A673 (cell line): Measurements from ENCODE around the gene AGT. TPM values are rescaled to one million over a fixed set of nuclear protein-coding genes. Genes with fewer than 3 reads are reported as not detected.

Experiments used
- BruUV-seq: library from RNA; stranded (reverse); fragments of 400-500 nt; replicated peaks from 2 replicates; lab custom pipeline; 2021; lab: Mats Ljungman, UMichigan
- CTCF ChIA-PET: fragments of 300-600 bp; sonication (Branson Sonifier 250); formaldehyde crosslinking; loops from one replicate; lab custom pipeline; 2022; ENCODE audit warnings: antibody characterized with exemption; lab: Charles Lee
- POLR2A ChIA-PET: fragments of 300-600 bp; sonication (Branson Sonifier 250); formaldehyde crosslinking; loops from one replicate; lab custom pipeline; 2022; ENCODE audit warnings: antibody characterized with exemption; ENCODE audit not compliant: low non-redundant PET; lab: Charles Lee
- DNase-seq: peaks from one replicate; pipeline ENCODE4 v3.0.0-alpha.2; 2015; ENCODE audit warnings: low spot score
- H3K27ac ChIP-seq: fragments of 200-600 bp; sonication (generic); 2 replicates; pipeline ENCODE4 v1.5.1; 2016; ENCODE audit warnings: mixed run types, low read depth, mild to moderate bottlenecking, mixed read lengths, antibody characterized with exemption, low read length; ENCODE audit not compliant: poor library complexity, severe bottlenecking
- H3K27me3 ChIP-seq: fragments of 200-600 bp; sonication (generic); replicated peaks from 2 replicates; pipeline ENCODE4 v1.6.1; 2017; ENCODE audit warnings: mixed run types, low read depth, mild to moderate bottlenecking, mixed read lengths, antibody characterized with exemption, low read length; ENCODE audit not compliant: insufficient read depth, poor library complexity
- H3K36me3 ChIP-seq: fragments of 200-600 bp; sonication (generic); 2 replicates; pipeline ENCODE4 v1.6.1; 2016; ENCODE audit warnings: mixed run types, mild to moderate bottlenecking, mixed read lengths, antibody characterized with exemption, low read length; ENCODE audit not compliant: insufficient read depth, poor library complexity, severe bottlenecking
- H3K4me1 ChIP-seq: fragments of 200-600 bp; sonication (generic); 2 replicates; pipeline ENCODE4 v1.6.1; 2017; ENCODE audit warnings: mixed run types, mild to moderate bottlenecking, mixed read lengths, antibody characterized with exemption, low read length; ENCODE audit not compliant: insufficient read depth, poor library complexity, severe bottlenecking
- H3K4me3 ChIP-seq: fragments of 200-600 bp; sonication (generic); 2 replicates; pipeline ENCODE4 v1.5.1; 2016; ENCODE audit warnings: low read depth, mixed run types, mild to moderate bottlenecking, mixed read lengths, low read length; ENCODE audit not compliant: poor library complexity, severe bottlenecking
- H3K9me3 ChIP-seq: fragments of 200-600 bp; sonication (generic); 2 replicates; pipeline ENCODE4 v1.6.1; 2016; ENCODE audit warnings: mixed run types, low read depth, mild to moderate bottlenecking, mixed read lengths, antibody characterized with exemption, low read length; ENCODE audit not compliant: poor library complexity, severe bottlenecking
- EZH2 ChIP-seq: fragments of 200-600 bp; sonication (generic); IDR thresholded peaks from 2 replicates; pipeline ENCODE4 v1.6.1; 2017; ENCODE audit warnings: borderline replicate concordance, low read depth, mild to moderate bottlenecking, mixed read lengths, antibody characterized with exemption, low read length; ENCODE audit not compliant: poor library complexity, severe bottlenecking
- intact Hi-C: fragments of 100-400 bp; cut with micrococcal nuclease; formaldehyde crosslinking; loops from one replicate; pipeline ENCODE4 v1.10.0; 2022; ENCODE audit not compliant: unreplicated experiment
- total RNA-seq: library from RNA; stranded (reverse); gene quantifications from 2 replicates; pipeline ENCODE4 v1.2.3, GENCODE V29; 2021
- TF ChIP-seq, protein P1 (sequence below): fragments of 300-800, 200-600 bp; sonication (generic); conservative IDR thresholded peaks from 2 replicates; pipeline ENCODE4 v1.5.1; 2017; ENCODE audit warnings: low read depth, mild to moderate bottlenecking, antibody characterized with exemption, low read length, moderate library complexity, mixed read lengths

Gene AGT
- total RNA-seq, 1 experiment from 2014 or later = not detected

DNA sequence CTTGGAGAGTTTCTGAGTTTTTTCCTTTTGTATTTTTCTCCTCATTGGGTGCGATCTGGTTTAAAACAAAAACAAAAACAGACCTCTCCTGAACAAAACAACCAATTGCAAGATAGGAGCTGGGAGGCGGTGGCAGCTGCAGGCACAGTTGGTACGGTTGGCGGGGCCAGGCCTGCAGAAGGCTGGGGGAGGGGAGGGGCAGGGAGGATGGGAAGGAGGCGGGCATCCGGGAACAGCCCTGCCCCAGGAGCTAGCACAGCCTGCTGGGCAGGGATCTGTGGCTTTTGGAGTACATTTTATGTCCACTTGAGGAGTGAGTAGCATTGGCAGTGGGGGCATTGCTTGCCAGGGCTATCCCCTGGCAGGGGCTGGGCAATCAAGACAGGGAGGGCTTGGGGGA is 38.5 kb upstream of the AGT start:
- TF ChIP-seq, protein P1, sequence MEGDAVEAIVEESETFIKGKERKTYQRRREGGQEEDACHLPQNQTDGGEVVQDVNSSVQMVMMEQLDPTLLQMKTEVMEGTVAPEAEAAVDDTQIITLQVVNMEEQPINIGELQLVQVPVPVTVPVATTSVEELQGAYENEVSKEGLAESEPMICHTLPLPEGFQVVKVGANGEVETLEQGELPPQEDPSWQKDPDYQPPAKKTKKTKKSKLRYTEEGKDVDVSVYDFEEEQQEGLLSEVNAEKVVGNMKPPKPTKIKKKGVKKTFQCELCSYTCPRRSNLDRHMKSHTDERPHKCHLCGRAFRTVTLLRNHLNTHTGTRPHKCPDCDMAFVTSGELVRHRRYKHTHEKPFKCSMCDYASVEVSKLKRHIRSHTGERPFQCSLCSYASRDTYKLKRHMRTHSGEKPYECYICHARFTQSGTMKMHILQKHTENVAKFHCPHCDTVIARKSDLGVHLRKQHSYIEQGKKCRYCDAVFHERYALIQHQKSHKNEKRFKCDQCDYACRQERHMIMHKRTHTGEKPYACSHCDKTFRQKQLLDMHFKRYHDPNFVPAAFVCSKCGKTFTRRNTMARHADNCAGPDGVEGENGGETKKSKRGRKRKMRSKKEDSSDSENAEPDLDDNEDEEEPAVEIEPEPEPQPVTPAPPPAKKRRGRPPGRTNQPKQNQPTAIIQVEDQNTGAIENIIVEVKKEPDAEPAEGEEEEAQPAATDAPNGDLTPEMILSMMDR = no peak
- no peak for TF ChIP-seq EZH2
- no peaks in the 10 kb centered on the region for H3K9me3 ChIP-seq
- no TSS peak for BruUV-seq
- intact Hi-C loops = no loop called here
- no peaks in the 10 kb centered on the region for H3K27me3 ChIP-seq
- no peak overlapping the region for H3K4me3 ChIP-seq
- no peak for DNase-seq
- ChIA-PET CTCF (no interaction called here), POLR2A (no interaction called here)
- H3K27ac ChIP-seq = no peak overlapping the region
- H3K4me1 ChIP-seq = peaks cover 9% of the 10 kb centered on the region
- no peaks in the 10 kb centered on the region for H3K36me3 ChIP-seq

DNA sequence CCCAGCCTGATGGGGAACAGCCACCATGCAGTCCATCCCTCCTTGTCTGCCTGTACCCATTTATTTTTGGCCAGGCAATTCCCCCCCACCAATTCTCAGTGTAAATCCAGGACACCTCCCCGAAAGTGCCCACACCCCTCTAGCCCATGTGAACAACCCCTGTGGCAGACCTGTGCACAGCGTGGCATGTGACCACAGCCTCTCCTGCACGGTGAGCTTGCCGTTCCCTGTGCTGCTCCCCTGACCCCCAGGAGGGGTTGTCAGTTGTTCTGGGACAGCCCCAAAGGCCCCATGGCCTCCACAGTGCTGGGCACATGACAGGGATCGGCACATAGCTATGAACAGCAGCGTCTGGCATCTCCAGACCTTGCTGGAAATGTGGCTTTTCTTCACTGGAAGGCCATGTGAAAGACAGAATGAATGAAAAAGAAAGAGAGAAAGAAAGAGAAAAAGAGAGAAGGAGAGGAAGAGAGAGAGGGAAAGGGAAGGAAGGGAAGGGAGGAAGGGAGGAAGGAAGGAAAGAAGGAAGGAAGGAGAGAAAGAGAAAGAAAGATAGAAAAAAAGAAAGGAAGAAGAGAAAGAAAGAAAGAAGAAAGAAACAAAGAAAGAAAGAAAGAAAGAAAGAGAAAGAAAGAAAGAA is 37.2 kb upstream of the AGT start:
- Histone ChIP-seq H3K27me3 (no peaks in the 10 kb centered on the region), H3K4me1 (peaks cover 9% of the 10 kb centered on the region), H3K4me3 (no peak overlapping the region), H3K27ac (no peak overlapping the region), H3K9me3 (no peaks in the 10 kb centered on the region), H3K36me3 (no peaks in the 10 kb centered on the region)
- TF ChIP-seq, protein P1 = no peak
- TF ChIP-seq EZH2 = no peak
- DNase-seq = no peak
- CTCF ChIA-PET = no interaction called here
- POLR2A ChIA-PET = interaction anchor here (0.7 kb wide), 1 partner anchor 31 kb away, joined by 3 read pairs; no protein-coding TSS in a partner anchor
- intact Hi-C loops = no loop called here
- BruUV-seq = no TSS peak

DNA sequence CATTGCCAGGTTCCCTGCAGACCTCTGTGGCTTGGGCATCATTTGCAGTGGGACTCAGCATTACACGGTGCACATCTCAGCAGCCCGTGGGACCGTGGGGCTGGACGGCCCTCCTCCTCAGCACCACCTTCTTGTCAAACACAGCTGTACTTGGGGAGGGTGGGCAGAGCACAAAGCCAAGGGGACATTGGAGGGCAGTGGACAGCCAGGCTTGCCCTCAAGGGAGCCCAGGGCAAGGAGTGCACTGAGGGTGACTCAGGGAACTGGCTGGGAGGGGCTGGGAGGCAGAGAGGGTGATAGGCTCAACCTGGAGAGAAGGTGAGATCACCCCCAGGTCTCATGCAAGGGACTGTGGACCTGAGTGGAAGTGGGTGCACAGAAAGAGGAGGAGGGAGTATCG is 36.7 kb upstream of the AGT start:
- no TSS peak for BruUV-seq
- no peak for DNase-seq
- POLR2A ChIA-PET = interaction anchor here (0.7 kb wide), 1 partner anchor 31 kb away, joined by 3 read pairs; no protein-coding TSS in a partner anchor
- Histone ChIP-seq H3K27ac (no peak overlapping the region), H3K9me3 (no peaks in the 10 kb centered on the region), H3K4me3 (no peak overlapping the region), H3K27me3 (no peaks in the 10 kb centered on the region), H3K4me1 (peaks cover 9% of the 10 kb centered on the region), H3K36me3 (no peaks in the 10 kb centered on the region)
- no peak for TF ChIP-seq EZH2
- TF ChIP-seq, protein P1 = no peak
- intact Hi-C loops = no loop called here
- CTCF ChIA-PET = no interaction called here
